Left cardiac atrium (tissue), 4 donors: ENCODE data around the gene MPV17L2. TPM values are rescaled to one million over a fixed set of nuclear protein-coding genes. Genes with fewer than 3 reads are reported as not detected.
"Not testable (repeated sequence)": the region's sequence is repeated elsewhere in the genome, so short reads cannot be mapped to it uniquely, and the experiment has no call there.

Experiments
- ATAC-seq, 2 donors: fragments of 200-7000 bp; cut with Tn5 transposase; one replicate each; pipeline ENCODE4 v1.9.1; 2020; ENCODE audit warnings: mild to moderate bottlenecking in 2 of 2, moderate library complexity in 2 of 2
- DNase-seq: peaks from one replicate; pipeline ENCODE4 v3.0.0-alpha.2; 2020
- intact Hi-C, 2 donors: fragments of 100-400 bp; cut with DNase I; formaldehyde crosslinking; loops; one replicate each; pipeline versions ENCODE4 v1.14.1 to v1.15.1; 2022 to 2023
- total RNA-seq, 2 donors: library from RNA; stranded (reverse); fragmentation: NEBNext Ultra II Directional; extraction: Animal tissue kit (Norgen Biotek cat#: 25700); gene quantifications; one replicate each; pipeline ENCODE4 v1.2.1, GENCODE V29; 2021
- donor health status: DM: no; HTN: yes; CAD: no.
- donor health status: DM: no; HTN: yes; CAD: no; lungs with severe emphysema.
- donor health status: DM: yes; HTN: yes; CAD: no.
- donor health status: Dilated cardiomyopathy.

MPV17L2 gene
- total RNA-seq, 2 donors from 2014 or later, result 8.7 to 13.4 TPM

GRCh38 chr19:18159059-18159616 lies 33.9 kb upstream of the MPV17L2 start:
- DNase-seq, intact Hi-C loops, ATAC-seq: not testable (repeated sequence)

- intact Hi-C loops, result loop anchor here in 1 of 2 donors (10.0 kb wide), 1 partner anchor 45 kb away; no protein-coding TSS in a partner anchor
- ATAC-seq (no peak), DNase-seq (no peak)
Observed at GRCh38 chr19:18159810-18160209, 33.2 kb upstream of the MPV17L2 start.

GRCh38 chr19:18160493-18160970 lies 32.5 kb upstream of the MPV17L2 start:
- ATAC-seq (peak; percentile 12 to 16), DNase-seq (no peak)
- intact Hi-C loops, result loop anchor here in 1 of 2 donors (10.0 kb wide), 1 partner anchor 46 kb away; no protein-coding TSS in a partner anchor

- ATAC-seq (peak; percentile 79 to 81), DNase-seq (peak; percentile 74)
- intact Hi-C loops, result loop anchor here in 1 of 2 donors (10.0 kb wide), 1 partner anchor 46 kb away; no protein-coding TSS in a partner anchor
Observed at GRCh38 chr19:18160971-18161635, 31.9 kb upstream of the MPV17L2 start.

GRCh38 chr19:18161636-18162002 lies 31.4 kb upstream of the MPV17L2 start:
- DNase-seq, result no peak
- intact Hi-C loops, result loop anchor here in 1 of 2 donors (10.0 kb wide), 1 partner anchor 47 kb away; no protein-coding TSS in a partner anchor
- ATAC-seq, result peak in 1 of 2 donors; percentile 2

- intact Hi-C loops, result loop anchor here in 1 of 2 donors (10.0 kb wide), 1 partner anchor 49 kb away; no protein-coding TSS in a partner anchor
- no peak for DNase-seq
Observed at GRCh38 chr19:18164072-18164471, 28.9 kb upstream of the MPV17L2 start.

GRCh38 chr19:18165794-18166544 lies 27.0 kb upstream of the MPV17L2 start:
- ATAC-seq, result no peak
- DNase-seq, result no peak
- intact Hi-C loops, result loop anchor here (5.0 to 10.0 kb wide), 2 partner anchors 51 to 54 kb away; no protein-coding TSS in a partner anchor

More at GRCh38 chr19:18164072-18164471, 28.9 kb upstream of the MPV17L2 start:
- no peak for ATAC-seq

- ATAC-seq (no peak), DNase-seq (no peak)
- intact Hi-C loops, result loop anchor here (5.0 to 10.0 kb wide), 2 partner anchors 52 to 55 kb away; no protein-coding TSS in a partner anchor
Observed at GRCh38 chr19:18167011-18167410, 26.0 kb upstream of the MPV17L2 start.

- peak; percentile 53 for DNase-seq
- intact Hi-C loops, result loop anchor here (5.0 to 10.0 kb wide), 2 partner anchors 53 to 56 kb away; no protein-coding TSS in a partner anchor
Observed at GRCh38 chr19:18167975-18168645, 24.9 kb upstream of the MPV17L2 start.

GRCh38 chr19:18168673-18169381 lies 24.2 kb upstream of the MPV17L2 start:
- no peak for DNase-seq
- intact Hi-C loops, result loop anchor here (5.0 to 10.0 kb wide), 2 partner anchors 54 to 57 kb away; no protein-coding TSS in a partner anchor
- no peak for ATAC-seq

More at GRCh38 chr19:18167975-18168645, 24.9 kb upstream of the MPV17L2 start:
- peak; percentile 44 to 56 for ATAC-seq

- DNase-seq (peak; percentile 51), ATAC-seq (peak in 1 of 2 donors; percentile 1)
- intact Hi-C loops, result no loop called here
Observed at GRCh38 chr19:18170714-18171255, 22.2 kb upstream of the MPV17L2 start.

GRCh38 chr19:18171605-18172327 lies 21.3 kb upstream of the MPV17L2 start:
- no peak for DNase-seq
- intact Hi-C loops, result no loop called here
- no peak for ATAC-seq

GRCh38 chr19:18172331-18173053 lies 20.5 kb upstream of the MPV17L2 start:
- ATAC-seq (no peak), DNase-seq (no peak)
- intact Hi-C loops, result no loop called here

GRCh38 chr19:18173054-18173571 lies 19.9 kb upstream of the MPV17L2 start:
- ATAC-seq (peak; percentile 12 to 48), DNase-seq (peak; percentile 73)
- intact Hi-C loops, result no loop called here

- intact Hi-C loops, result no loop called here
- ATAC-seq (peak; percentile 77 to 82), DNase-seq (peak; percentile 77)
Observed at GRCh38 chr19:18173572-18174288, 19.3 kb upstream of the MPV17L2 start, which contains the start of gene IFI30. Gene IFI30 (plus strand): TSS chr19:18173813. CDS start chr19:18173842, 29 bp downstream.
